ENCODE data around the gene FALEC.

FALEC gene

DNA sequence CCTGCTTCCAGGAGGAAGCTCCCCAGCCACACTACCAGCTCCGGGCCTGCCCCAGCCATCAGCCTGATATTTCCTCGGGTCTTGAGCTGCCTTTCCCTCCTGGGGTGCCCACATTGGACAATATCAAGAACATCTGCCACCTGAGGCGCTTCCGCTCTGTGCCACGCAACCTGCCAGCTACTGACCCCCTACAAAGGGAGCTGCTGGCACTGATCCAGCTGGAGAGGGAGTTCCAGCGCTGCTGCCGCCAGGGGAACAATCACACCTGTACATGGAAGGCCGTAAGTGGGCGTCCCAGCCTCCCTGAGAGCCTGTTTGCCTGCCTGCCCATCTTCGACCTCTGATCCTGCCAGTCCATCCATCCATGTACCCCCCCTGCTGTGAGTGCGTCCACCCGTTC, 4.0 kb upstream of the FALEC start:
- no peak overlapping the region for H2BK15ac ChIP-seq (ENCODE audit: low read depth, poor library complexity, severe bottlenecking)
- H3K23ac ChIP-seq (ENCODE audit: low read length in 2 of 2), result no peak overlapping the region
- H2BK12ac ChIP-seq (ENCODE audit: low read length in 2 of 2), result no peak overlapping the region
- no peak overlapping the region for H3K4ac ChIP-seq (ENCODE audit: low read depth in 1 of 2, low read length in 2 of 2)
- H3K18ac ChIP-seq (ENCODE audit: low read depth in 1 of 2, low read length in 2 of 2), result no peak overlapping the region
- H2AK5ac ChIP-seq (ENCODE audit: low read length, severe bottlenecking), result no peak overlapping the region
- WGBS, result 97% methylated on average over 12 of the region's 12 CpGs
- DNase-seq, result no peak
- peaks cover 7% of the 10 kb centered on the region for H3K79me1 ChIP-seq (replicated peaks; ENCODE audit: low read length, poor library complexity, severe bottlenecking)
- no peak overlapping the region for H2BK5ac ChIP-seq (ENCODE audit: low read depth, low read length, poor library complexity, severe bottlenecking)
- H3K4me2 ChIP-seq (ENCODE audit: low read length, poor library complexity, severe bottlenecking), result no peak overlapping the region
- H3K9ac ChIP-seq (ENCODE audit: low read length), result no peak overlapping the region
- no peak overlapping the region for H3K27ac ChIP-seq (ENCODE audit: low read length, poor library complexity, severe bottlenecking)
- no peak overlapping the region for H2AFZ ChIP-seq (ENCODE audit: low read depth, low read length)
- no peak overlapping the region for H2BK120ac ChIP-seq (ENCODE audit: low read depth, low read length)
- no peaks in the 10 kb centered on the region for H3K9me3 ChIP-seq (ENCODE audit: control insufficient read depth, low read length)
- H3K4me1 ChIP-seq (ENCODE audit: control insufficient read depth, insufficient read depth, low read depth, low read length), result peaks cover 22% of the 10 kb centered on the region
- no peak overlapping the region for H4K8ac ChIP-seq (ENCODE audit: low read length)
- no peak overlapping the region for H4K91ac ChIP-seq (ENCODE audit: low read length)
- H3K4me3 ChIP-seq (ENCODE audit: insufficient read depth in 1 of 2, low read depth in 1 of 2, low read length in 2 of 2), result no peak overlapping the region
- H3K27me3 ChIP-seq (ENCODE audit: control insufficient read depth in 1 of 2, insufficient read depth in 1 of 2, low read length in 2 of 2), result no peaks in the 10 kb centered on the region
- H3K36me3 ChIP-seq (ENCODE audit: control insufficient read depth in 1 of 2, insufficient read depth in 2 of 2, low read depth in 1 of 2, low read length in 2 of 2), result peaks cover 24 to 46% of the 10 kb centered on the region in 2 experiments
- H3K14ac ChIP-seq (ENCODE audit: low read length in 2 of 2), result no peak overlapping the region

- Histone ChIP-seq H3K23ac (ENCODE audit: low read length in 2 of 2) (no peak overlapping the region), H2AFZ (ENCODE audit: low read depth, low read length) (no peak overlapping the region), H3K36me3 (ENCODE audit: control insufficient read depth in 1 of 2, insufficient read depth in 2 of 2, low read depth in 1 of 2, low read length in 2 of 2) (peaks cover 24 to 41% of the 10 kb centered on the region in 2 experiments), H3K27ac (ENCODE audit: low read length, poor library complexity, severe bottlenecking) (no peak overlapping the region), H3K4ac (ENCODE audit: low read depth in 1 of 2, low read length in 2 of 2) (no peak overlapping the region), H3K27me3 (ENCODE audit: control insufficient read depth in 1 of 2, insufficient read depth in 1 of 2, low read length in 2 of 2) (no peaks in the 10 kb centered on the region), H2BK5ac (ENCODE audit: low read depth, low read length, poor library complexity, severe bottlenecking) (no peak overlapping the region), H3K18ac (ENCODE audit: low read depth in 1 of 2, low read length in 2 of 2) (no peak overlapping the region), H3K4me2 (ENCODE audit: low read length, poor library complexity, severe bottlenecking) (no peak overlapping the region), H3K9ac (ENCODE audit: low read length) (no peak overlapping the region), H3K79me1 (replicated peaks; ENCODE audit: low read length, poor library complexity, severe bottlenecking) (peaks cover 7% of the 10 kb centered on the region), H3K4me1 (ENCODE audit: control insufficient read depth, insufficient read depth, low read depth, low read length) (peaks cover 19% of the 10 kb centered on the region), H4K91ac (ENCODE audit: low read length) (no peak overlapping the region), H2BK15ac (ENCODE audit: low read depth, poor library complexity, severe bottlenecking) (no peak overlapping the region), H2BK12ac (ENCODE audit: low read length in 2 of 2) (no peak overlapping the region), H2BK120ac (ENCODE audit: low read depth, low read length) (no peak overlapping the region), H4K8ac (ENCODE audit: low read length) (no peak overlapping the region), H3K9me3 (ENCODE audit: control insufficient read depth, low read length) (no peaks in the 10 kb centered on the region), H3K14ac (ENCODE audit: low read length in 2 of 2) (no peak overlapping the region), H2AK5ac (ENCODE audit: low read length, severe bottlenecking) (no peak overlapping the region), H3K4me3 (ENCODE audit: insufficient read depth in 1 of 2, low read depth in 1 of 2, low read length in 2 of 2) (no peak overlapping the region)
- WGBS, result 92% methylated on average over 17 of the region's 17 CpGs
- no peak for DNase-seq
These were observed 3.4 kb upstream of the FALEC start for GRCh38 chr1:150511985-150512660.

DNA sequence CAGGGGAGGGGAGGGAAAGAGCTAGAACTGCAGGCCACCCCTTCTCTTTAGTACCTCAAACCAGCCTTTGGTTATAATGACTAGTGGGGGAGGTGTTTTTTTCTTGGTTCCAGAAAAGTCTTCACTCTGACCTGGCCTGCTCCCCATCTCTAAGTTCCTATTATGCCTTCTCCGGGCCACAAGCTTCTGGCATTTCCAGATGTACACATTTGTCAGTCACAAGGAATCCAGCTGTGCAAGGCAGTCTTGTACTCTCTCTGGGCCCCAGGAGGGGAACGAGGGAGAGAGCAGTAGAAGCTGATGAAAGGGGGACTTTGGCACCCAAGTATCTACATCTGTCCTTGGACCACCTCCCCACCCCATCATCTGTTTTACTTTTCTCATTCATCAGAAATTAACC, 2.7 kb upstream of the FALEC start:
- Histone ChIP-seq H3K18ac (ENCODE audit: low read depth in 1 of 2, low read length in 2 of 2) (no peak overlapping the region), H2AK5ac (ENCODE audit: low read length, severe bottlenecking) (no peak overlapping the region), H2BK5ac (ENCODE audit: low read depth, low read length, poor library complexity, severe bottlenecking) (no peak overlapping the region), H2BK12ac (ENCODE audit: low read length in 2 of 2) (no peak overlapping the region), H3K27me3 (ENCODE audit: control insufficient read depth in 1 of 2, insufficient read depth in 1 of 2, low read length in 2 of 2) (no peaks in the 10 kb centered on the region), H2AFZ (ENCODE audit: low read depth, low read length) (no peak overlapping the region), H2BK15ac (ENCODE audit: low read depth, poor library complexity, severe bottlenecking) (no peak overlapping the region), H4K8ac (ENCODE audit: low read length) (no peak overlapping the region), H3K9ac (ENCODE audit: low read length) (no peak overlapping the region), H3K79me1 (replicated peaks; ENCODE audit: low read length, poor library complexity, severe bottlenecking) (peaks cover 7% of the 10 kb centered on the region), H3K9me3 (ENCODE audit: control insufficient read depth, low read length) (no peaks in the 10 kb centered on the region), H2BK120ac (ENCODE audit: low read depth, low read length) (no peak overlapping the region), H3K4ac (ENCODE audit: low read depth in 1 of 2, low read length in 2 of 2) (no peak overlapping the region), H3K27ac (ENCODE audit: low read length, poor library complexity, severe bottlenecking) (no peak overlapping the region), H3K36me3 (ENCODE audit: control insufficient read depth in 1 of 2, insufficient read depth in 2 of 2, low read depth in 1 of 2, low read length in 2 of 2) (peaks cover 24 to 41% of the 10 kb centered on the region in 2 experiments), H3K4me3 (ENCODE audit: insufficient read depth in 1 of 2, low read depth in 1 of 2, low read length in 2 of 2) (peak overlapping the region in 1 of 2 experiments; percentile 45), H3K14ac (ENCODE audit: low read length in 2 of 2) (no peak overlapping the region), H4K91ac (ENCODE audit: low read length) (no peak overlapping the region), H3K4me1 (ENCODE audit: control insufficient read depth, insufficient read depth, low read depth, low read length) (peaks cover 17% of the 10 kb centered on the region), H3K4me2 (ENCODE audit: low read length, poor library complexity, severe bottlenecking) (no peak overlapping the region), H3K23ac (ENCODE audit: low read length in 2 of 2) (no peak overlapping the region)
- DNase-seq, result peak; percentile 27
- 46% methylated on average over 1 of the region's 2 CpGs for whole genome bisulfite sequencing

GRCh38 chr1:150513351-150513791, 2.2 kb upstream of the FALEC start:
- H3K4me1 ChIP-seq (ENCODE audit: control insufficient read depth, insufficient read depth, low read depth, low read length), result peaks cover 11% of the 10 kb centered on the region
- H3K18ac ChIP-seq (ENCODE audit: low read depth in 1 of 2, low read length in 2 of 2), result no peak overlapping the region
- peak; percentile 37 for DNase-seq
- no peak overlapping the region for H2AFZ ChIP-seq (ENCODE audit: low read depth, low read length)
- H3K4me2 ChIP-seq (ENCODE audit: low read length, poor library complexity, severe bottlenecking), result no peak overlapping the region
- no peak overlapping the region for H2AK5ac ChIP-seq (ENCODE audit: low read length, severe bottlenecking)
- no peak overlapping the region for H2BK5ac ChIP-seq (ENCODE audit: low read depth, low read length, poor library complexity, severe bottlenecking)
- H3K36me3 ChIP-seq (ENCODE audit: control insufficient read depth in 1 of 2, insufficient read depth in 2 of 2, low read depth in 1 of 2, low read length in 2 of 2), result peaks cover 24 to 41% of the 10 kb centered on the region in 2 experiments
- no peak overlapping the region for H4K8ac ChIP-seq (ENCODE audit: low read length)
- H3K23ac ChIP-seq (ENCODE audit: low read length in 2 of 2), result no peak overlapping the region
- H2BK12ac ChIP-seq (ENCODE audit: low read length in 2 of 2), result no peak overlapping the region
- H2BK120ac ChIP-seq (ENCODE audit: low read depth, low read length), result no peak overlapping the region
- H4K91ac ChIP-seq (ENCODE audit: low read length), result no peak overlapping the region
- no peak overlapping the region for H3K4ac ChIP-seq (ENCODE audit: low read depth in 1 of 2, low read length in 2 of 2)
- H3K14ac ChIP-seq (ENCODE audit: low read length in 2 of 2), result no peak overlapping the region
- peak overlapping the region in 1 of 2 experiments; percentile 45 for H3K4me3 ChIP-seq (ENCODE audit: insufficient read depth in 1 of 2, low read depth in 1 of 2, low read length in 2 of 2)
- no peaks in the 10 kb centered on the region for H3K9me3 ChIP-seq (ENCODE audit: control insufficient read depth, low read length)
- H2BK15ac ChIP-seq (ENCODE audit: low read depth, poor library complexity, severe bottlenecking), result no peak overlapping the region
- H3K9ac ChIP-seq (ENCODE audit: low read length), result no peak overlapping the region
- H3K27me3 ChIP-seq (ENCODE audit: control insufficient read depth in 1 of 2, insufficient read depth in 1 of 2, low read length in 2 of 2), result no peaks in the 10 kb centered on the region
- no peak overlapping the region for H3K27ac ChIP-seq (ENCODE audit: low read length, poor library complexity, severe bottlenecking)
- H3K79me1 ChIP-seq (replicated peaks; ENCODE audit: low read length, poor library complexity, severe bottlenecking), result peaks cover 7% of the 10 kb centered on the region
- WGBS, result 85% methylated on average over 7 of the region's 7 CpGs
